NAMALWA (cell line): ENCODE results near the gene HNRNPAB.
A peak's percentile ranks its signal among the peaks of the same experiment; 100 is the strongest.
"Not testable (repeated sequence)": the region's sequence is repeated elsewhere in the genome, so short reads cannot be mapped to it uniquely, and the experiment has no call there.

Experiments
- DNase-seq: peaks from one replicate; pipeline ENCODE4 v3.0.0-alpha.2; 2015; ENCODE audit warnings: low spot score

Gene HNRNPAB

DNA sequence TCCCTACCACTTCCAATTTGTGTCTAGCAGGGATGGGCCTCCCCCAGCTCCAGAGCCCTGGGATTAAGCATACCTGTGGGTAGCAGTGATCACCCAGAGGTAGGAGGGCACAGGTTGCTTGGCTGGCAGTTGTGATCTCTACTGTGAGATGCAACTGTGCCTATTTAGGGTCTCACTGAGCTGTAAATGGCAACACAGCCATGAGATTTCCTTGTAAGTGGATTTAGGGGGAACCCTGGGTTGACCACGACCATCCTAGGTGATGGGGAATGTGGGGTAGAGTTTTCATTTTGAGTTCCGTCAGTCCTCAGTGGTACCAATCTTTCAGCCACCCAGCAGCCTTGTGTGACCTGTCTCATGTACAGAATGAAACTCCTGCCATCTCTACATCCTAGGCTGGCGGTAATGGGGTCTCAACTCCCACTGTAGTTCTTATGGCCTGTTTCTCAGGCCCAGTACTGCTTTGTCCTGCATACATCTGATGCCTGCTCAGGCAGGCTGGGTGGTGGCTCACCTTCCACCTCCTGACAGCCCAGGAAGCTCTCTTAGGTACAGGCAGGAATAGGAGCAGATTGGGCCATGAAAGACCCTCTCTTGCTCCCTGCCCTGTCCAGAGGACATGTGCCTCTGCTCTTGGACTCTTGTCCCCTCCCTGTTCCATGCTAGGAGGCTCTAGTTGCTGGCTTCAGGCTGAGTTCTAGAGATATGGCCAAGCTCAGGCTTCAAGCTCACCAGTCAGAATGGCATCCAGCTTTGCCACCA, 8.1 kb downstream of the HNRNPAB start:
- peak; percentile 41 for DNase-seq

- peak; percentile 35 for DNase-seq
Measured at GRCh38 chr5:178213003-178213461, 8.7 kb downstream of the HNRNPAB start.

GRCh38 chr5:178213748-178214151, 9.4 kb downstream of the HNRNPAB start:
- DNase-seq, result peak; percentile 40

- peak; percentile 39 for DNase-seq
Measured at GRCh38 chr5:178214160-178214803, 9.9 kb downstream of the HNRNPAB start.

- peak; percentile 28 for DNase-seq
Measured at GRCh38 chr5:178215280-178216002, 11.1 kb downstream of the HNRNPAB start.

DNA sequence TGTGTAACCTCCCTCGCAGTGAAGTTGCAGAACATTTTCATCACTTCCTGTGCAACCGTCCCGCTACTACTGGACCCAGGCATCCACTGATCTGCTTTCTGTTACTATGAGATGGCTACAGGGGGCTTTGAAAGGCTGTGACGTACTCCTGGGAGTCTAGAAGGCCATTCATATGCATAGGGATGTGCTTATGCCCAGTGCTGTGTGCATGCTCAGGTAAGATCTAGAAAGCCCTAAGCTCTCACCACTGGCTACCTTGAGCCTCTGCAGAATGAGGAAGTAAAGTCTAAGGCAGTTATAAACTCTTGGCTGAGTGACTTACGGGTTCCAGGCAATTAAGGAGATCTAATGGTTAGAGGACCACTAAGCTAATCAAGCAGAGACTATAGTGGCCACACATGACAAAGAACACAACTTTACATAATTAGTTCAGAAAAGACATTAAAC, 11.8 kb downstream of the HNRNPAB start:
- peak; percentile 53 for DNase-seq

DNA sequence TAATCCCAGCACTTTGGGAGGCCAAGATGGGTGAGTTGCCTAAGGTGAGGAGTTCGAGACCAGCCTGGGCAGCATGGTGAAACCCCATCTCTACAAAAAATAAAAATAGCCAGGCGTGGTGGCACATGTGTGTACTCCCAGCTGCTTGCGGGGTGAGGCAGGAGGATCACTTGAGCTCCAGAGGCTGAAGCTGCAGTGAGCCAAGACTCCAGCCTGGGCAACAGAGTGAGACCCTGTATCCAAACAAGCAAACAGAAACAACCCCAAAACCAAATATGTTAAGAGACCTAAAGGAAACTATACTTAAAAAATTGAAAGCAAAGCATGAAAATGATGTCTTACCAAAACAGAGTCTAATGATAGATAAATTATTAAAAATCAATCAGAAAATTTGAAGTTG, 12.4 kb downstream of the HNRNPAB start:
- peak; percentile 28 for DNase-seq

DNA sequence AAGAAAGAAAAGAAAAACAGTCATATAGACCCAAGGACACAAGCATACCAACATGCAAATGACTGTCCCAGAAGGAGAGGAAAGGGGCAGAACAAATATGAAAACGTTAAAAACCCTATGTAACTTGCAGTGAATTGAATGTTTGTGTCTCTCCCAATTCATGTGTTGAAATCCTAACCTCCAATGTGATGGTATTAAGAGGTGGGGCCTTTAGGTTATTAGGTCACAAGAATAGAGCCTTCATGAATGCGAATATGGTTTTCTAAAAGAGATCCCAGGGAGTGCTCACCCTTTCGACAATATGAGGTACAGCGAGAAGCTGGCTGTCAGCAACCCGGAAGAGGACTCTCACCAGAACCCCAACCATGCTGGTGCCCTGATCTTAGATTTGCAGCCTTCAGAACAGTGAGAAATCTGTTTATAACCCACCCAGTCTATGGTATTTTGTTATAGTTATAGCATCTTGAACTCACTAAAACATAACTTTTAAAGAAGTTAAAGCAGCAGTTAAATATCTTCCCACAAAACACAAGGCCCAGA, 14.0 kb downstream of the HNRNPAB start:
- DNase-seq, result peak; percentile 33

DNA sequence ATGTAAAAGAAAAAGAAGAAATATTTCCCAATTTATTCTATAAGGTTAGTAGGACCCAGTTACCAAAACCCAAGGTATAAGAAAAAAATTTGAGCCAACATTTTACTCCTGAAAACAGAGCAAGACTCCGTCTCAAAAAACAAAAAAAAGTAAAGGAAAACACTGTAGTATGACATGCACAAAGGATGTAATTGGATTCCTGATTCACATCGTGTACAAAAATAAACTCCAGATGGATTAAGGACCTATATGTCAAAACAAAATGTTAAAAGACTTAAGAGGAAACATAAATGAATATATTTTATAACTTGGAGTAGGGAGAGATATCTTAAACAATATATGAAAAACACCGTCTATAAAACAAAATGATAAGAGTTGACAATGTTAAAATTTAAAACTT, 14.5 kb downstream of the HNRNPAB start:
- DNase-seq, result no peak

DNA sequence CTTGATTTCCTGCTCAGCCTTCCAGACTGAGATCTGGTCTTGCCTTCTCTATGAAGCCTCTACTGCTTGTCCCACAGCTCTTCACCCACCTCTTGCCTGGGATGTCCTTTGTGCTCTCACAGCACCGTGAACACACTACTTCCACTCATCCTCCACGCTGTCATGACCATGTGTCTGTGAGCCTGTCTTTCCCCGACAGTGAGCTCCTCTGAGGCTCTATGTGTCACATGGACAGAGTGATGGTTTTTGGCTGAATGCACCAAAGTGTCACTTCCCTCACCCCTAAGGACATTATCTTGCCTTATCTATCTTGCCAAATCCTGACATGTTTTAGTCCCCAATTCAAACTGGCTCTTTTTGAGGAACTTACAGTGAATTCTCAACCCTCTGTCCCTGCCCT, 16.9 kb downstream of the HNRNPAB start:
- peak; percentile 41 for DNase-seq

DNA sequence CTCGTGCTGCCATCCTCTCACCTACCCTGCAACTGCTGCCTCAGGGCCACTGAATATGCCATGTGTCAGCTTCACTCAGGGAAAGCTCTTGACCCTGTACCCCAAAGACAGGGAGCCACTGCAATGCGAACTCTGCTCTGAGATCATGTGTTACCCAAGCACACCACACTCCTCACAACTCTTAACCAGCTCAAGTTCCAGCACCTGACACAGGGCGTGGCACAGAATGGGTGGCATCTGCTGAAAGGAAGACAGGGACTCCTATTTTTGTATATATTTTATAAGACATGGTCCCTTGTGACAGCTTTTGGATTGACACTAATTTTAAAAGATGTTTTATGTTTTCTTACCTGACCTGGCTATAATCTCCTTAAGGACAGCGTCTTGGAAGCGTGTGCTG, 17.5 kb downstream of the HNRNPAB start:
- DNase-seq, result peak; percentile 35

DNA sequence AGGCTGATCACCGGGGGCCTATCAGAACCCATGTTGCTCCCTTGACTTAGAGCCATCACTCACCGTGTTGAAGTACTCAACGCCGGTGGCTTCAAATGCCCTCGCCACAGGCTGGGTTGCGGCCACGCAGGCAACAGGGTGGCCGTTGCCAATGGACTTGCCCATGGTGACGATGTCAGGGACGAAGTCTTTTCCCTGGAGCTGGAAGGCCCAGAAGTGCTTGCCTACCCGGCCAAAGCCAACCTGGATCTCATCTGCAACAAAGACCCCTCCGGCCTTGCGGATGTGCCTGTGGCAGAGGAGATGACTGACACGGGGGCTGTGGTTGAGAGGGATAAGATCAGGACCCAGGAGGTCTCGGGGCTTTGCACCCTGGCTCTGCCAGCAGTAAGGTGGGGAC, 18.0 kb downstream of the HNRNPAB start:
- DNase-seq, result no peak

DNA sequence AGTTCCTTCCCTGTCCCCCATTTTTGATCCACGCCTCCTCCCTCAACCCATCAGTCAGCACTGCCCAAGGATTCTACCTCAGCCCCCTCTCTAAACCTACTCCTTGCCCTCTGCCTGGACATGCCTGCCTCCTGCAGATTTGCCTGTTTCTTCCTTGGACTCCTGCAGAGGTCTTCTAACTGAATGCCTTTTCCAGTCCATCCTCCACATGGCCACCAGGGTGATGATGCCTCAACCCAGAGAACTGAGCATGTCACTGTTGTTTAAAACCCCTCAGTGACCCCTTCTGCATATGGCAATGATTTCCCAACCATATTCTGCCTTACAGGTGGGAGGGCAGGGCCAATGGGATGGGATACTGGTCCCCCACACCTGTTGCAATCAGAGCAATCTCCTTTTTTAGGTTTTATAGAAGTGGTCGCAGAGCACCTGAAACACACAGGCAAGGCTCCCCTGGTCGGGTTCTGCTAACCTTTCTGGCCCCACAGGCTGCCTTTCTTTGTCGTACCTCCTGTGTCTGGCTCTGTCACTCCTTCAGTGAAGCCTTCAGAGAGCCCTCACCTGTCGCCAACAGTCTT, 19.0 kb downstream of the HNRNPAB start:
- DNase-seq, result peak; percentile 36

DNA sequence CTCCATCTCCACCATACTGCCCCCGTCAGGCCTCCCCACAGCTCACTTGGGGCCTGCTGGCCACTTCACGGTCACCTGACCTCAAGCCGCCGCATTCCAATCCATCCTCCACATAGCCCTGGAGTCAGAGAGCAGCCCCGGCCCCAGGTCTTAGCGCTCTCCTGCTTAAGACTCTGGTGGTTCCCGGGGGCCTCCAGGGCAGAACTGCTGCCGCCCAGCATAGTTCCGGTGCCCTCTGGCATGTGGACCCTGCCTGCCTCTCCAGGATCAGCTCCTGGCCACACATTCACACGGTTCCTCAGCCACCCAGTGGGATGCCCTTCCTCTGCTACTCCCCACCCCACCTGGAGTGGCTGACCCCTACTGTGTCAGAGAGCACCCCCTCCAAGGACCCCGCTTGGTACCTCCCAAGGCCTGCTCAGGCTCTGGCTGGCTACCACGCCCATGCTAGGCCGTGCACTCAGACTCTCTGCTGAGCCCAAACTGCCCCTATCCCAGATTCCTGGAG, 19.5 kb downstream of the HNRNPAB start:
- DNase-seq, result no peak

DNA sequence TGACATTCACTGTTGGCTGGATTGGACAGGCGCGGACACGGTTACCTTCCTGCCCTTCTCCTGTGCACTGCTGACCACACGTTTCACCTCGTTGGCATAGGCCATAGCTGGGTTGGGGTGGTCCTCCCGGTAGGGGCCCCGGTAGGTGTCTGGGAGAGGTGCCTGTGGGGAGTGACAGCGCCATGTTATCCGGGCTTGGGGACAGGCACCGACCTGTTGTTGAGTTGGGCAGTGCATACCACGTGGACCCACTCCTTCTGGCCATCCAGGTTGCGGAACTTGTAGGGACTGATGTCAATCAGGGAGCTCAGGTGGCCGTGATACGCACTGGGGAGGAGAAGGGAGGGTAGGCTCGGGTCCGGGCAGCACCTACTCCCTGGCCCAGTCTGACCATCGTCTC, 20.1 kb downstream of the HNRNPAB start:
- DNase-seq, result no peak

DNA sequence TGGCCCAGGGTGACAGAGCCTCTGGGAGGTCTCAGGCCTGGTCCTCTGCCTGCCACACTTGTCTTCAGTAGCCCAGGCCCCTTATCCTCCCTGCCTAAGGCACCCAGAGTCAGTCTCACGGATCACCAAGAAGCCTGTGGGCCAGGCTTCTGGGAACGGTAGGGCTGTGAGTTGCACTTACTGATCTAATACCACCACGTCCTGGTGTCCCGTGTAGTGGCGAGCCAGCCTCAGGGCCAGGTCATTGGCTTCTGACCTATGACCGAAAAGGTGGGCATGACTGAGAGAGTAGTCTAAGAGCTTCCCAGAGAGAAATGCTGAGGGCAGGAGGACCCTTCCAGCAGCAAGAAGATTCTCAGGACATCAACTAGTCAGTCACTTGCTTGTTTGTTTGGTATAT, 20.8 kb downstream of the HNRNPAB start:
- no peak for DNase-seq

GRCh38 chr5:178227138-178227659, 22.9 kb downstream of the HNRNPAB start:
- DNase-seq, result no peak

DNA sequence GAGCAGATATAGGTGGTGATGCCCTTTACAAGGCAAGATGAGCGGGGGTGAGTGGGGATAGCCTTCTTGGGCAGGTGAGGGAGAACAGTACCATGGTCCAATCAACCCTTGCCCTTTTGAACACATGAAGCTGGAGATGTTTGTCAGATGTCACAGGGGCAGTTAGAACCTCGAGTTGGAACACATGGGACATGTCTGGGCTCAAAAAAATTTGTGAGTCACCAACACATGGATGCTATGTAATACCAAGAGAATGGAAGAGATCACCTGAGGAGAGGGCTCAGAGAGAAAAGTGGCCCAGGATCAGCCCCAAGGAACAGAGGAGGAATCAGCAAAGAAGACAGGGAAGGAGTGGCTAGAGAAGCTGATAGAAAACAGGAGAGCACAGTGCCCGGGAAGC, 23.6 kb downstream of the HNRNPAB start:
- no peak for DNase-seq

DNA sequence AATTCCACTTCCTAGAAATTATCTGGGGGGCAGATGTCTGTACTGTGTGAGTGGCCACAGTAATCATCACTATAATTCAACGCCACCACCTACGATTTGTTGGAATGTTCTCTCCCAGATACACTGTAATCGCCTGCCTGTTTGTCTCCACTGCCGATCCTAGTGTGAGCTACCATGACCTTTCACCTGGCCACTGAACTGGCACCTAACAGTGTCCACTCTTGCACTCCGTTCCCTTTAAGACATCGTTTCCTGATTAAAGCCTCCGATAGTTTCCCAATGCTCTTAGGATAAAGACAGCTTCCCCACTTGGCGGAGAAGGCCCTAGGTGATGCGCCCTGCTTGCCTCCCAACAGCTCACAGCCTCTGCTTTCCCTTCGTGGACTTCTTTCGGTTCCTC, 24.3 kb downstream of the HNRNPAB start:
- DNase-seq, result no peak

DNA sequence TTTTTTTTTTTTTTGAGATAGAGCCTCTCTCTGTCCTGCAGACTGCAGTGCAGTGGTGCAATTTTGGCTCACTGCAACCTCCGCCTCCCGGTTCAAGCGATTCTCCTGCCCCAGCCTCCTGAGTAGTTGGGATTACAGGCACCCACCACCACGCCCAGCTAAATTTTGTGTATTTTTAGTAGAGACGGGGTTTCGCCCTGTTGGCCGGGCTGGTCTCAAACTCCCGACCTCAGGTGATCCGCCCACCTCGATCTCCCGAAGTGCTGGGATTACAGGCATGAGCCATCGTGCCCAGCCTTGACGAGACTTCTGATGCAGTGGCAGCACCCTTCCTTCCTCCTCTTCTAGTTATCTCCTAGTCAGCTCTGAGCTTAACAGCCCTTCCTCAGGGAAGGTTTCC, 24.8 kb downstream of the HNRNPAB start:
- DNase-seq, result not testable (repeated sequence)

- DNase-seq, result no peak
Measured at GRCh38 chr5:178229861-178230260, 25.5 kb downstream of the HNRNPAB start.
